Smooth muscle cell (in vitro differentiated cells): ENCODE measurements around the gene CXCL12. TPM values are rescaled to one million over a fixed set of nuclear protein-coding genes. Genes with fewer than 3 reads are reported as not detected.

Experiments
- DNase-seq: peaks from one replicate; lab custom pipeline; 2025; ENCODE audit not compliant: unreplicated experiment; lab: John Stamatoyannopoulos, UW
- H2AFZ ChIP-seq: fragments of 200-600 bp; sonication (generic); 2 replicates; pipeline ENCODE4 v1.6.0; 2016; ENCODE audit warnings: antibody characterized with exemption, low read depth, mild to moderate bottlenecking
- H3F3A ChIP-seq: fragments of 200-600 bp; sonication (generic); 2 replicates; pipeline ENCODE4 v1.6.0; 2017; ENCODE audit warnings: antibody characterized with exemption, low read depth
- H3K27ac ChIP-seq: fragments of 200-600 bp; sonication (generic); 2 replicates; pipeline ENCODE4 v1.5.1; 2016; ENCODE audit warnings: low read depth, mild to moderate bottlenecking
- H3K27me3 ChIP-seq: fragments of 200-600 bp; sonication (generic); 2 replicates; pipeline ENCODE4 v1.6.1; 2016; ENCODE audit warnings: low read depth, mild to moderate bottlenecking
- H3K36me3 ChIP-seq: fragments of 200-600 bp; sonication (generic); 2 replicates; pipeline ENCODE4 v1.5.1; 2016; ENCODE audit warnings: low read depth
- H3K4me1 ChIP-seq: fragments of 200-600 bp; sonication (generic); 2 replicates; pipeline ENCODE4 v1.5.1; 2016; ENCODE audit warnings: low read depth
- H3K4me2 ChIP-seq: fragments of 200-600 bp; sonication (generic); 2 replicates; pipeline ENCODE4 v1.6.0; 2016; ENCODE audit warnings: mild to moderate bottlenecking
- H3K4me3 ChIP-seq: fragments of 200-600 bp; sonication (generic); 2 replicates; pipeline ENCODE4 v1.5.1; 2016; ENCODE audit warnings: mild to moderate bottlenecking
- H3K79me2 ChIP-seq: fragments of 200-600 bp; sonication (generic); 2 replicates; pipeline ENCODE4 v1.6.0; 2016; ENCODE audit warnings: low read depth, mild to moderate bottlenecking
- H3K9ac ChIP-seq: fragments of 200-600 bp; sonication (generic); 2 replicates; pipeline ENCODE4 v1.6.0; 2016; ENCODE audit warnings: low read depth
- H3K9me3 ChIP-seq: fragments of 200-600 bp; sonication (generic); replicated peaks from 2 replicates; pipeline ENCODE4 v1.5.1; 2016; ENCODE audit warnings: low read depth
- H4K20me1 ChIP-seq: fragments of 200-600 bp; sonication (generic); 2 replicates; pipeline ENCODE4 v1.6.0; 2016; ENCODE audit warnings: low read depth
- CTCF ChIP-seq: fragments of 200-600 bp; sonication (generic); IDR thresholded peaks from 2 replicates; pipeline ENCODE4 v1.5.1; 2017; ENCODE audit warnings: borderline replicate concordance, mild to moderate bottlenecking, antibody characterized with exemption; ENCODE audit not compliant: insufficient read depth, poor library complexity, severe bottlenecking
- WGBS: methylation state at CpG from one replicate; pipeline ENCODE4 v1.1.7; 2016; ENCODE audit warnings: low lambda C conversion rate; 5-methylcytosine and 5-hydroxymethylcytosine counted together
- polyA plus RNA-seq: library from polyadenylated mRNA; unstranded; fragments of >200 nt; fragmentation: Nextera tagmentation; extraction: Ambion mirVana; gene quantifications from 2 replicates; pipeline ENCODE4 v1.2.1, GENCODE V29; 2016
- total RNA-seq: library from RNA; depleted of rRNA; stranded (reverse); fragments of >200 nt; gene quantifications from 2 replicates; pipeline ENCODE4 v1.2.3, GENCODE V29; 2014

Gene CXCL12
- total and polyA plus RNA-seq, 2 experiments from 2014 or later, result 10.9 to 52.0 TPM

- no peaks in the 10 kb centered on the region for H3K27me3 ChIP-seq
- H2AFZ ChIP-seq, result no peak overlapping the region
- TF ChIP-seq CTCF, result no peak
- no peaks in the 10 kb centered on the region for H3F3A ChIP-seq
- no peaks in the 10 kb centered on the region for H3K4me1 ChIP-seq
- no peak for DNase-seq
- H3K4me2 ChIP-seq, result no peak overlapping the region
- H3K9ac ChIP-seq, result no peak overlapping the region
- no peaks in the 10 kb centered on the region for H3K36me3 ChIP-seq
- WGBS, result 100% methylated on average over 1 of the region's 1 CpG
- no peak overlapping the region for H3K4me3 ChIP-seq
- no peak overlapping the region for H3K27ac ChIP-seq
- no peaks in the 10 kb centered on the region for H4K20me1 ChIP-seq
- no peaks in the 10 kb centered on the region for H3K79me2 ChIP-seq
- H3K9me3 ChIP-seq, result no peaks in the 10 kb centered on the region
Observed at GRCh38 chr10:44364566-44364965, 20.3 kb downstream of the CXCL12 start.

- Histone ChIP-seq H3K27me3 (no peaks in the 10 kb centered on the region), H3K79me2 (no peaks in the 10 kb centered on the region), H3K4me2 (no peak overlapping the region), H3K27ac (no peak overlapping the region), H3K9ac (no peak overlapping the region), H3K36me3 (no peaks in the 10 kb centered on the region), H4K20me1 (no peaks in the 10 kb centered on the region), H3K4me3 (no peak overlapping the region), H3K4me1 (no peaks in the 10 kb centered on the region), H3F3A (no peaks in the 10 kb centered on the region), H2AFZ (no peak overlapping the region), H3K9me3 (no peaks in the 10 kb centered on the region)
- TF ChIP-seq CTCF, result no peak
- 100% methylated on average over 2 of the region's 2 CpGs for WGBS
- no peak for DNase-seq
Observed at GRCh38 chr10:44363716-44364115, 21.2 kb downstream of the CXCL12 start.

GRCh38 chr10:44362866-44363711 lies 21.8 kb downstream of the CXCL12 start:
- DNase-seq, result no peak
- no peak overlapping the region for H3K27ac ChIP-seq
- 84% methylated on average over 13 of the region's 13 CpGs for WGBS
- no peaks in the 10 kb centered on the region for H3K9me3 ChIP-seq
- no peak overlapping the region for H3K4me3 ChIP-seq
- no peaks in the 10 kb centered on the region for H3K4me1 ChIP-seq
- H3K9ac ChIP-seq, result no peak overlapping the region
- no peak overlapping the region for H3K4me2 ChIP-seq
- H2AFZ ChIP-seq, result no peak overlapping the region
- H3K36me3 ChIP-seq, result no peaks in the 10 kb centered on the region
- no peaks in the 10 kb centered on the region for H3K79me2 ChIP-seq
- no peak for TF ChIP-seq CTCF
- no peaks in the 10 kb centered on the region for H4K20me1 ChIP-seq
- no peaks in the 10 kb centered on the region for H3K27me3 ChIP-seq
- no peaks in the 10 kb centered on the region for H3F3A ChIP-seq

- H4K20me1 ChIP-seq, result no peaks in the 10 kb centered on the region
- H3K79me2 ChIP-seq, result no peaks in the 10 kb centered on the region
- H3K36me3 ChIP-seq, result no peaks in the 10 kb centered on the region
- 50% methylated on average over 1 of the region's 1 CpG for WGBS
- no peaks in the 10 kb centered on the region for H3K9me3 ChIP-seq
- DNase-seq, result no peak
- H3K4me2 ChIP-seq, result no peak overlapping the region
- H3K27me3 ChIP-seq, result no peaks in the 10 kb centered on the region
- TF ChIP-seq CTCF, result no peak
- H3K9ac ChIP-seq, result no peak overlapping the region
- no peak overlapping the region for H2AFZ ChIP-seq
- no peak overlapping the region for H3K27ac ChIP-seq
- H3F3A ChIP-seq, result no peaks in the 10 kb centered on the region
- H3K4me3 ChIP-seq, result no peak overlapping the region
- H3K4me1 ChIP-seq, result peaks cover 4% of the 10 kb centered on the region
Observed at GRCh38 chr10:44361109-44361508, 23.8 kb downstream of the CXCL12 start.
